GM12875 (cell line): ENCODE data around the gene PAK6.

Experiments used
- H3K4me3 ChIP-seq: one replicate; pipeline ENCODE4 v1.5.1; 2011; ENCODE audit warnings: low read depth, low read length, control low read depth
- TF ChIP-seq, protein P1 (sequence below): IDR thresholded peaks from 2 replicates; pipeline ENCODE4 v1.5.1; 2011; ENCODE audit warnings: low read depth, mild to moderate bottlenecking, control low read depth, inconsistent platforms, low read length, moderate library complexity, borderline replicate concordance; ENCODE audit not compliant: insufficient read depth

PAK6 gene

GRCh38 chr15:40302981-40303380 is 64.1 kb downstream of the PAK6 start:
- TF ChIP-seq, protein P1, sequence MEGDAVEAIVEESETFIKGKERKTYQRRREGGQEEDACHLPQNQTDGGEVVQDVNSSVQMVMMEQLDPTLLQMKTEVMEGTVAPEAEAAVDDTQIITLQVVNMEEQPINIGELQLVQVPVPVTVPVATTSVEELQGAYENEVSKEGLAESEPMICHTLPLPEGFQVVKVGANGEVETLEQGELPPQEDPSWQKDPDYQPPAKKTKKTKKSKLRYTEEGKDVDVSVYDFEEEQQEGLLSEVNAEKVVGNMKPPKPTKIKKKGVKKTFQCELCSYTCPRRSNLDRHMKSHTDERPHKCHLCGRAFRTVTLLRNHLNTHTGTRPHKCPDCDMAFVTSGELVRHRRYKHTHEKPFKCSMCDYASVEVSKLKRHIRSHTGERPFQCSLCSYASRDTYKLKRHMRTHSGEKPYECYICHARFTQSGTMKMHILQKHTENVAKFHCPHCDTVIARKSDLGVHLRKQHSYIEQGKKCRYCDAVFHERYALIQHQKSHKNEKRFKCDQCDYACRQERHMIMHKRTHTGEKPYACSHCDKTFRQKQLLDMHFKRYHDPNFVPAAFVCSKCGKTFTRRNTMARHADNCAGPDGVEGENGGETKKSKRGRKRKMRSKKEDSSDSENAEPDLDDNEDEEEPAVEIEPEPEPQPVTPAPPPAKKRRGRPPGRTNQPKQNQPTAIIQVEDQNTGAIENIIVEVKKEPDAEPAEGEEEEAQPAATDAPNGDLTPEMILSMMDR = no peak
- H3K4me3 ChIP-seq = no peak overlapping the region

- no peak overlapping the region for H3K4me3 ChIP-seq
- TF ChIP-seq, protein P1 = no peak
Measured at GRCh38 chr15:40303576-40303975, 64.7 kb downstream of the PAK6 start.

GRCh38 chr15:40305281-40305680 is 66.4 kb downstream of the PAK6 start:
- no peak overlapping the region for H3K4me3 ChIP-seq
- TF ChIP-seq, protein P1 = no peak

DNA sequence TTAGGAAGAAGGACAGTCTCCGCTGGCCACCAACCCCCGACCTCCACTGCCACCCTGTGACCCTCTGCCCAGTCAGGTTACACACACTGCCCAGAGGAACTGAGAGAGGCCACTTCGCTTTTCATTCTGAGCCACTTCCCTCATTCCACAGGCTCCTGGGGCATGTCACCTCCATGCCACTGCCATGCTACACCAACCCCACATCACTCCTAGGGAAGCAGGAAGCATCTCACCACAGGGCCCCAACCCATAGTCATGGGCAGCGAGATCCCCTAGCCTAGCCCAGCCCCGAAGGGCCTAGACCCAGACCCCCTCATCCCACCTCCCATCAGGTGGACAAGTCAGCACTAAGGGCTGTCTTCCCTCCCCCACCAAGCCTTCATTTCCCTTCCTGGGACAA is 67.5 kb downstream of the PAK6 start:
- TF ChIP-seq, protein P1 = no peak

GRCh38 chr15:40306908-40307307 is 68.0 kb downstream of the PAK6 start:
- TF ChIP-seq, protein P1 = no peak
- H3K4me3 ChIP-seq = peak overlapping the region; percentile 75

More for the DNA sequence above, 67.5 kb downstream of the PAK6 start:
- peak overlapping the region; percentile 75 for H3K4me3 ChIP-seq

DNA sequence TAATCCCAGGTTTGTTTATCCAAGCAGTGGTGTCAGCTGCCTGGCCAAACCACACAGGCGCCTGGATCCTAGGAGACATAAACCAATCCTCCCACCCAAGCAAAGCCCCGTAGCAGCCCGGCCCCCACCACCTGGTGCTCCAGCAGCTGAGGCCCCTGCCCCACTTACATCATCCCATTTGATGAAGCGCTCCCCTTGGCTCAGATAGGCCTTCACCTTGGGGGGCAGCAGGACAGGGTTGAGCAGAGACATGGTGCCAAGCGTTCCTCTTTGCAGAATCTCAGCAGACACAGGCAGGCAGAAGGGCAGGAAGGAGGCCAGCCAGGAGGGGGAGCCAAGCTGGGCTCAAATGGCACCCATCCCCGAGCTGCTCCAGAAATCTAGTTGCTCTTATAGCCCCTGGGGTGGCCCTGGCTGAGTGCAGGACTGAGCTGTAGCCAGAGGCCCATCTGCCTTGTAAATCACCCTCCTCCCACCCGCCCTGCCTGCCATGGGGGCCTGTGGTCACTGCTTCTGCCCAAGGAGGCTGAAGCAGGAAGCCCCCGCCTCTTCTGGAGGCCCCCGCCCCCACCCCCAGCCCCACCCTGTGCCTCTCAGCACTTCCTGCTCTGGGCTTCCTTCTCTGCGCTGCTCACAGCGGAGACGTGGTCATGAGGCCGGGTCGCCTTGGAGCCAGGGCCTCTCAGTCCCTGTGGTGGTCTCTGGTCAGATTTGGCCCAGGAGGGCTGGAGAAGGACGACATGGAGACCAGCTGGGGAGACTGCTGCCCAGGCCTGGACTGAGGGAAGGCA is 68.8 kb downstream of the PAK6 start, which contains the start of gene PLCB2:
TSS of gene PLCB2 (minus strand) at position 515 of the 791 bp plus-strand sequence. CDS start at position 252, 263 bp downstream.
- peak within 1 kb of the TSS; percentile 75 for H3K4me3 ChIP-seq
- TF ChIP-seq, protein P1 = peak; percentile 68

GRCh38 chr15:40309344-40309862 is 70.5 kb downstream of the PAK6 start:
- no peak overlapping the region for H3K4me3 ChIP-seq
- TF ChIP-seq, protein P1 = no peak
